Stimulated activated CD4-positive, alpha-beta T cell treated with anti-CD3 and anti-CD28 coated beads, Interleukin-12 subunit alpha, Interleukin-12 subunit beta, amount 100 ng/mL, for 4 hours (primary cell): Measurements from ENCODE around the gene ABHD1.
"Not testable (repeated sequence)": the region's sequence is repeated elsewhere in the genome, so short reads cannot be mapped to it uniquely, and the experiment has no call there.

ENCODE experiments used
- DNase-seq: peaks from one replicate; pipeline ENCODE4 v3.0.0-alpha.2; 2020

ABHD1 gene

DNA sequence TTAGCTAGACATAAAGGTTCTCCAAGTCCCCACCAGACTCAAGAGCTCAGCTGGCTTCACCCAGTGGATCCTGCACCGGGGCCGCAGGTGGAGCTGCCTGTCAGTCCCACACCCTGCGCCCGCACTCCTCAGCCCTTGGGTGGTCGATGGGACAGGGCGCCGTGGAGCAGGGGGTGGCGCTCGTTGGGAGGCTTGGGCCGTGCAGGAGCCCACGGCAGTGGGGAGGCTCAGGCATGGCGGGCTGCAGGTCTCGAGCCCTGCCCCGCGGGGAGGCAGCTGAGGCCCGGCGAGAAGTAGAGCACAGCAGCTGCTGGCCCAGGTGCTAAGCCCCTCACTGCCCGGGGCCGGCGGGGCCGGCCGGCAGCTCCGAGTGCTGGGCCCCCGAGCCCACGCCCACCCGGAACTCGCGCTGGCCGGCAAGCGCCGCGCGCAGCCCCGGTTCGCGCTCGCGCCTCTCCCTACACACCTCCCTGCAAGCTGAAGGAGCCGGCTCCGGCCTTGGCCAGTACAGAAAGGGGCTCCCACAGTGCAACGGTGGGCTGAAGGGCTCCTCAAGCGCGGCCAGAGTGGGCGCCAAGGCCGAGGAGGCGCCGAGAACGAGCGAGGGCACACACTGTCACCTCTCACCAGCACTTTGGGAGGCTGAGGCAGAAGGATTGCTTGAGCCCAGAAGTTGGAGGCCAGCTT lies 12.1 kb upstream of the ABHD1 start:
- not testable (repeated sequence) for DNase-seq

GRCh38 chr2:27115519-27115918 lies 8.1 kb upstream of the ABHD1 start:
- DNase-seq = no peak

GRCh38 chr2:27117995-27118524 lies 5.6 kb upstream of the ABHD1 start:
- DNase-seq = no peak

- peak; percentile 29 for DNase-seq
Observed at GRCh38 chr2:27118525-27119329, 4.9 kb upstream of the ABHD1 start, which contains the start of gene CGREF1. TSS of gene CGREF1 (minus strand) at chr2:27119128. CDS start at chr2:27104366, 14,762 bp downstream.

DNA sequence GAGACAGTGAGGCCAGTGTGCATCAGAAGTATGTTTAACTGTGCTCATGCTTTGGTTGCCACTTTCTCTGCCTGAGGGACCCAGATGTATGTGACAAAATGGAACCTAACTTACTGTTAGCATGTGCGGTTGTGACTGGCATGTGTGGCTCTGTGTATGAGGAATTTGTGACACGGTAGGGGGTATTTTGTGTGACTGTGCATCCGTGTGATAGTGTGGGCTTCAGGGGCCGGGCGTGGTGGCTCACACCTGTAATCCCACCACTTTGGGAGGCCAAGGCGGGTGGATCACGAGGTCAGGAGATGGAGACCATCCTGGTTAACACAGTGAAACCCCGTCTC lies 4.3 kb upstream of the ABHD1 start:
- DNase-seq = not testable (repeated sequence)

- DNase-seq = no peak
Observed at GRCh38 chr2:27121906-27122305, 1.7 kb upstream of the ABHD1 start.

GRCh38 chr2:27122791-27123190 lies 824 bp upstream of the ABHD1 start:
- no peak for DNase-seq

DNA sequence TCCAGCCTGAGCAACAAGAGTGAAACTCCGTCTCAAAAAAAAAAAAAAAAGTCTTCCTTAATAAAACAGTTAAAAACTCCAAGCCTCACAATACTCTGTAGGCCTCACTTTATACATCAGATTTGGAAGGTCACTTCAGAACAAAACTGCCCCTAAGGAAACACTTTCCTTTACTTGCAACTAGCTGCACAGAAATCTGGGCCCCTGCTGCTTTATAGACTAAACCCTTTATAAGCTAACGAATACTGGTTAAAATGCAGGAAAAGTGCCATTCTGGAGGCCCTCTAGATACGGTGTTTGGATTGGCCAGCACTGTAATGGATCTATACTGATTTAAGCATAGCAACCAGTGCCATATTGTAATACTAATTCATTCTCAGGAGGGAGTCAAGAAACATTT lies 1.5 kb downstream of the ABHD1 start:
- DNase-seq = no peak

GRCh38 chr2:27126252-27126710 lies 2.7 kb downstream of the ABHD1 start:
- DNase-seq = no peak

- no peak for DNase-seq
Observed at GRCh38 chr2:27127883-27128667, 4.5 kb downstream of the ABHD1 start.

- no peak for DNase-seq
Observed at GRCh38 chr2:27128668-27129571, 5.3 kb downstream of the ABHD1 start.

DNA sequence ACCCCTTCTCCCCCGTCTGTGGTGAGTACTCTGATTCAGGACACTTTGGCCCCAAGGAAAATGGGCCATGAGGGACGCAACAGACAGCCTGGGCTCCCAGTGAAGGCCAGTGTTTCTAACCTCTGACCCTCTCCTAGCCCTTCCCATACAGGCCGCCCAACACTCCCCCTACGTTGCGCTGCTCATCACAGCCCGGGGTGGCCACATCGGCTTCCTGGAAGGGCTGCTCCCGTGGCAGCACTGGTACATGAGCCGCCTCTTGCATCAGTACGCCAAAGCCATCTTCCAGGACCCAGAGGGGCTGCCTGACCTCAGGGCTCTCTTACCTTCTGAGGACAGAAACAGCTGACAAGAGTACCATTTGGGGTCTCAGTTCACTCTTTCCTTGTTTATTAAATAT lies 6.8 kb downstream of the ABHD1 start:
- DNase-seq = no peak

DNA sequence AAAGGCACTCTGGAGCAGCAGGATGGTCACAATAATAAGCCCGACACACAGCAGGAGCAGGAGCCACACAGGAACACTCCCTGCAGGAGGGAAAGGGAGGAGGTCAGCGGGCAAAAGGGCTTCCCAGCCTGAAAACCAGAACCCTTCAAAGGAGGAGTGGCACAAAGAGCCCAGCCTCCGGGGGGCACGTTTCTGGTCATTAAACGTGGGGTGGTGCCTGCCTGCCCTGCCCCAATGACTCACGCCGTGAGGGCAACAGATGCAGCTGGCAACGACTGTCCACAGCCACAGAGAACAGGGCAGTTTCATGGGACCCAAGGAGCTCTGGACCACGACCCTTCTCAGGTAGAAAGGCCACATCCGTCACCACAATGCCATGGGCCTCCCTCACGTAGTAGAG lies 7.8 kb downstream of the ABHD1 start:
- no peak for DNase-seq

DNA sequence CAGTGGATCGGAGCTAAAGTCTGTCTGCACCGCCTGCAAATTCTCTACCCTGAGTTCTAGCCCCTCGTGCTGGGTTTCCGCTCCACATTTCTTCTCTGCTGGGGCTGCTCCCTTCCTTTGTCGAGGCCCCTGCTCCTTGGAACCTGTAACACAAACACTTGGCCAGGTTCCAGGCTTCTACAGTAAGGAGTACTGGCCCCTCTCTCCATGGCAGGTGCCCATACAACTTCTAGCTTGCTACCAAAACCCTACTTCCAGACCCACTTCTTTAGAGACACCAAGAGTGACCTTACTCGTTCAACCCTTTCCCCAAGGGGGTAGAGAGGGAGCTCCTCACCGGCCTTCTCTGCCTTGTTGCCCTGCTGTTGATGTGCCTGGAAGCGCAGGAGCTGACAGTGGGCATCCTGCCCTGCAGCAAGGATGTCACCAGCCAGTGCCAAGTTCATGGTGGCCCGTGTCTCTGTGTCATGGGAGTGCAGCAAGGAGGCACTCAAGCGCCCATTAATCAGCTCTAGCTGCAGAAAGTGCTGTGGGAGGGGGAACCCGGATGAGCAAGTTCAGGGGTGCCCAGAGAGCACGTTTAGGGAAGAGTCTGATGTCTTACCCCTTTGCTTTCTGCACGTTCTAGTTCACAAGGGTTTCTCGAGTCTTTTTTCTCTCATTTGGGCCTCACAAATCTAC lies 9.7 kb downstream of the ABHD1 start:
- no peak for DNase-seq

- peak; percentile 99 for DNase-seq
Observed at GRCh38 chr2:27133905-27134780, 10.5 kb downstream of the ABHD1 start, which contains the start of gene PREB. TSS of gene PREB (minus strand) at chr2:27134636. CDS start at chr2:27134421, 215 bp downstream.

- DNase-seq = no peak
Observed at GRCh38 chr2:27134781-27135477, 11.3 kb downstream of the ABHD1 start.

GRCh38 chr2:27135478-27135955 lies 11.9 kb downstream of the ABHD1 start:
- no peak for DNase-seq

DNA sequence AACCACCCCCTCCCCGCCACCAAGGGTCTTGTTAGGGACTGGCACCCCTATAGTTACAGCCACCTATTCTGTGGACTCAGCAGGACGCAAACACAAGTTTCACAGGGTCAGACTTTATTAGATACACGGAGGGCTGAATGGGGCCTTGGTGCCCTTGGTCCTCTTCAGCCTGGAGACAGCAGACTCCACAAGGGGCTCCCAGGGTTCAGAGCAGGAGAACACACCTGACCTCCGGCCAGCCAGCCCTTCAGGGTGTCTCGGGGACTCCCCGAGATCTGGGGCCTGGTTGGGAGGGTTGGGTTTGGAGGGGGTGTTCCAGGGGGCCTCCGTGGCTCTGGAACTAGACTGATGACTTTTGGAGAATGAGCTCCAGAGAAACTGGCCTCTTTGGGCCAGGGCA lies 13.1 kb downstream of the ABHD1 start:
- DNase-seq = no peak

DNA sequence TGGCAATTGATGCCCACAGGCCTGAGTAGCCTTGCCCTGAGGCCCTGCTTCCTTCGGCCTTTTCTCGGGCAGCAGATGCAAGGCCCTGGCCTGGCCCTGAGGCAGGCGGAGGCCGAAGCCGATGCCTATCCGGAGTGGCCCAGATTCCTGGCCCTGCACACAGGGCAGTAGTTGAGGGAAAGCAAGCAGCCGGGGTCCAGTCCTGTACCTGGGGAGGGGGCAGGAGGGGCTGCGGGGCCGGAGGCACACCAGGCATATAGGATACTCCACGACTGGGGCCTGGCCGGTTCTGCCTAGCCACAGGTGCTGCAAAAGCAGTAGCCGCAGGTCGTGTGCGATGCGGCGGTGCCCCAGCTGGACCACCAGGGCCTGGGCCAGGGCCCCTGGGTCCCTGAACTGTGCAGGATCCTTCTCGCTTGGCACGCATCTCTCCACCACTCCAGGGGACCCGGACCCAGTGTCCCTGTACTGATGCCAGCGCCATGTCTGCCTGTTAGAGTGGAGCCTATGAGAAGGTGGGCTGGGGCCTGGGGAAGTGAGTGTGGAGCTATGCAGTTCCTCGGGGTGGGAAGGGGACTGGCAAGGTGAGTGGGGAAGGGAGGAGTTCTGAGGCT lies 13.8 kb downstream of the ABHD1 start:
- no peak for DNase-seq
